ENCODE results near the gene METTL25. TPM values are rescaled to one million over a fixed set of nuclear protein-coding genes. Genes with fewer than 3 reads are reported as not detected.

The METTL25 gene
- polyA plus RNA-seq, 1 donor (not counting 4 experiments of a cell fraction or from before 2014, with no cell fraction given), result 6.0 TPM

DNA sequence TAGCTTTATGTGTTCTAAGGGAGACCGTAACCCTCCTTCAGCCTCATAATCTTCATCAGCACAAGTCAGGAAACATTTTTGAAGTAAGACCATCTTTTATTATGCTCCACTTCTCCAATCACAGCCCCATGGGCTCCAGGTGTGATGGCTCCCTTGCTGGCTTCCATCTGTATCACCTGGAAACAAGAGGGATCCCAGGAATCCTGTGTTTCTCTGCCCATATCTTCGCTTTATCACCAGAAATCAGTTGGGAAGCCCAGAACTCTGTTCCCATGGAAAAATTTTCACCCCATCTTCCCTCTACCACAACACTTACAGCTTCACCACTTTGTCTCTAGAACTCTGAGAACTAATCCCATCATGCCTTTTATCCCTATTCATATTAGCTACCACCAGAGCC lies 68.3 kb downstream of the METTL25 start:
- H2AFZ ChIP-seq (ENCODE audit: control insufficient read depth, low read length), result no peak overlapping the region
- H3K9me1 ChIP-seq (ENCODE audit: control insufficient read depth, extremely low read depth, insufficient read depth, low read length), result no peaks in the 10 kb centered on the region
- no peak overlapping the region for H3K27ac ChIP-seq (ENCODE audit: control insufficient read depth, insufficient read depth, low read length)
- no peak for TF ChIP-seq EZH2 (IDR thresholded peaks at IDR 0.05; ENCODE audit: low read length)
- TF ChIP-seq, protein P1, sequence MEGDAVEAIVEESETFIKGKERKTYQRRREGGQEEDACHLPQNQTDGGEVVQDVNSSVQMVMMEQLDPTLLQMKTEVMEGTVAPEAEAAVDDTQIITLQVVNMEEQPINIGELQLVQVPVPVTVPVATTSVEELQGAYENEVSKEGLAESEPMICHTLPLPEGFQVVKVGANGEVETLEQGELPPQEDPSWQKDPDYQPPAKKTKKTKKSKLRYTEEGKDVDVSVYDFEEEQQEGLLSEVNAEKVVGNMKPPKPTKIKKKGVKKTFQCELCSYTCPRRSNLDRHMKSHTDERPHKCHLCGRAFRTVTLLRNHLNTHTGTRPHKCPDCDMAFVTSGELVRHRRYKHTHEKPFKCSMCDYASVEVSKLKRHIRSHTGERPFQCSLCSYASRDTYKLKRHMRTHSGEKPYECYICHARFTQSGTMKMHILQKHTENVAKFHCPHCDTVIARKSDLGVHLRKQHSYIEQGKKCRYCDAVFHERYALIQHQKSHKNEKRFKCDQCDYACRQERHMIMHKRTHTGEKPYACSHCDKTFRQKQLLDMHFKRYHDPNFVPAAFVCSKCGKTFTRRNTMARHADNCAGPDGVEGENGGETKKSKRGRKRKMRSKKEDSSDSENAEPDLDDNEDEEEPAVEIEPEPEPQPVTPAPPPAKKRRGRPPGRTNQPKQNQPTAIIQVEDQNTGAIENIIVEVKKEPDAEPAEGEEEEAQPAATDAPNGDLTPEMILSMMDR (optimal IDR thresholded peaks at IDR 0.05 in 1 of 3, IDR thresholded peaks at IDR 0.05 in 1 of 3, conservative IDR thresholded peaks at IDR 0.05 in 1 of 3; ENCODE audit: extremely low read depth in 1 of 3, insufficient read depth in 2 of 3, low read length in 3 of 3), result no peak
- H3K4me2 ChIP-seq (ENCODE audit: control insufficient read depth, extremely low read depth, insufficient read depth, low read depth, low read length), result no peak overlapping the region
- H3K36me3 ChIP-seq (ENCODE audit: control insufficient read depth in 2 of 2, extremely low read depth in 1 of 2, insufficient read depth in 2 of 2, low read length in 2 of 2), result no peaks in the 10 kb centered on the region
- peaks cover 6% of the 10 kb centered on the region for H3K4me1 ChIP-seq (ENCODE audit: control insufficient read depth, extremely low read depth, insufficient read depth, low read length)
- H4K20me1 ChIP-seq (ENCODE audit: control insufficient read depth, extremely low read depth, insufficient read depth, low read length), result no peaks in the 10 kb centered on the region
- dilution Hi-C loops (cut with MboI; ENCODE audit: extremely low pct_ligation_motif_present, low sequenced_read_pairs), result no loop called here
- no peaks in the 10 kb centered on the region for H3K27me3 ChIP-seq (ENCODE audit: control insufficient read depth, extremely low read depth, insufficient read depth, low read length)
- no peak for FAIRE-seq
- DNase-seq (ENCODE audit: low read depth, low spot score), result no peak
- no peak overlapping the region for H3K9ac ChIP-seq (ENCODE audit: control insufficient read depth, extremely low read depth, insufficient read depth, low read length)
- H3K79me2 ChIP-seq (ENCODE audit: control insufficient read depth, insufficient read depth, low read length), result no peaks in the 10 kb centered on the region
- no peaks in the 10 kb centered on the region for H3K9me3 ChIP-seq (ENCODE audit: control insufficient read depth, low read depth, low read length)
- no peak overlapping the region for H3K4me3 ChIP-seq (ENCODE audit: control insufficient read depth in 2 of 3, extremely low read depth in 1 of 3, insufficient read depth in 2 of 3, low read depth in 1 of 3, low read length in 3 of 3)

- Histone ChIP-seq H3K27me3 (ENCODE audit: control insufficient read depth, extremely low read depth, insufficient read depth, low read length) (no peaks in the 10 kb centered on the region), H3K79me2 (ENCODE audit: control insufficient read depth, insufficient read depth, low read length) (no peaks in the 10 kb centered on the region), H3K9me3 (ENCODE audit: control insufficient read depth, low read depth, low read length) (no peaks in the 10 kb centered on the region), H3K27ac (ENCODE audit: control insufficient read depth, insufficient read depth, low read length) (no peak overlapping the region), H3K4me1 (ENCODE audit: control insufficient read depth, extremely low read depth, insufficient read depth, low read length) (no peaks in the 10 kb centered on the region), H4K20me1 (ENCODE audit: control insufficient read depth, extremely low read depth, insufficient read depth, low read length) (no peaks in the 10 kb centered on the region), H2AFZ (ENCODE audit: control insufficient read depth, low read length) (no peak overlapping the region), H3K9me1 (ENCODE audit: control insufficient read depth, extremely low read depth, insufficient read depth, low read length) (no peaks in the 10 kb centered on the region), H3K4me2 (ENCODE audit: control insufficient read depth, extremely low read depth, insufficient read depth, low read depth, low read length) (no peak overlapping the region), H3K4me3 (ENCODE audit: control insufficient read depth in 2 of 3, extremely low read depth in 1 of 3, insufficient read depth in 2 of 3, low read depth in 1 of 3, low read length in 3 of 3) (no peak overlapping the region), H3K36me3 (ENCODE audit: control insufficient read depth in 2 of 2, extremely low read depth in 1 of 2, insufficient read depth in 2 of 2, low read length in 2 of 2) (no peaks in the 10 kb centered on the region), H3K9ac (ENCODE audit: control insufficient read depth, extremely low read depth, insufficient read depth, low read length) (no peak overlapping the region)
- dilution Hi-C loops (cut with MboI; ENCODE audit: extremely low pct_ligation_motif_present, low sequenced_read_pairs), result no loop called here
- DNase-seq (ENCODE audit: low read depth, low spot score) (no peak), FAIRE-seq (no peak)
- TF ChIP-seq, protein P1 (optimal IDR thresholded peaks at IDR 0.05 in 1 of 3, IDR thresholded peaks at IDR 0.05 in 1 of 3, conservative IDR thresholded peaks at IDR 0.05 in 1 of 3; ENCODE audit: extremely low read depth in 1 of 3, insufficient read depth in 2 of 3, low read length in 3 of 3), result no peak
- TF ChIP-seq EZH2 (IDR thresholded peaks at IDR 0.05; ENCODE audit: low read length), result no peak
Observed at GRCh38 chr12:82430541-82431145, 72.3 kb downstream of the METTL25 start.
